Natural killer cell (primary cell): ENCODE data around the gene HEY2. TPM values are rescaled to one million over a fixed set of nuclear protein-coding genes. Genes with fewer than 3 reads are reported as not detected.

Experiments
- ATAC-seq, 3 donors: fragments of 150-1000 bp in 2 of 3; fragments of 200-7000 bp in 1 of 3; cut with Tn5 transposase; 1 replicate in 1 of 3; 2 replicates in 2 of 3; pipeline ENCODE4 v1.10.0; 2021; ENCODE audit warnings: mild to moderate bottlenecking in 2 of 3, moderate library complexity in 2 of 3
- DNase-seq, 2 donors: peaks; one replicate each; pipeline versions ENCODE4 v3.0.0 to v3.0.0-alpha.2; 2013 to 2021; ENCODE audit warnings: mixed read lengths in 1 of 2
- H3K27ac ChIP-seq: one replicate; pipeline ENCODE4 v1.5.1; 2013; ENCODE audit warnings: mild to moderate bottlenecking, low read length
- H3K27me3 ChIP-seq: one replicate; pipeline ENCODE4 v1.6.1; 2013; ENCODE audit warnings: low read length; ENCODE audit not compliant: control insufficient read depth, insufficient read depth
- H3K36me3 ChIP-seq: one replicate; pipeline ENCODE4 v1.6.1; 2013; ENCODE audit warnings: low read length; ENCODE audit not compliant: control insufficient read depth, insufficient read depth
- H3K4me1 ChIP-seq: one replicate; pipeline ENCODE4 v1.6.1; 2013; ENCODE audit warnings: low read length; ENCODE audit not compliant: control insufficient read depth, insufficient read depth
- H3K4me3 ChIP-seq: one replicate; pipeline ENCODE4 v1.5.1; 2013; ENCODE audit warnings: low read length
- H3K9me3 ChIP-seq: one replicate; pipeline ENCODE4 v1.6.1; 2013; ENCODE audit warnings: low read length; ENCODE audit not compliant: control insufficient read depth, insufficient read depth
- H3K27ac Mint-ChIP-seq, 2 donors: one replicate each; pipeline ENCODE4 v1.8.0; 2022; ENCODE audit warnings: mild to moderate bottlenecking in 2 of 2, mixed read lengths in 2 of 2, moderate library complexity in 1 of 2
- H3K27me3 Mint-ChIP-seq, 2 donors: one replicate each; pipeline ENCODE4 v1.8.0; 2022; ENCODE audit warnings: low read depth in 2 of 2, mixed read lengths in 2 of 2
- H3K36me3 Mint-ChIP-seq: one replicate; pipeline ENCODE4 v1.8.0; 2022; ENCODE audit warnings: mixed read lengths
- H3K4me1 Mint-ChIP-seq, 2 donors: one replicate each; pipeline ENCODE4 v1.8.0; 2022; ENCODE audit warnings: mixed read lengths in 2 of 2
- H3K4me3 Mint-ChIP-seq: one replicate; pipeline ENCODE4 v1.8.0; 2022; ENCODE audit warnings: mild to moderate bottlenecking, moderate library complexity, mixed read lengths
- H3K9me3 Mint-ChIP-seq, 2 donors: one replicate each; pipeline ENCODE4 v1.8.0; 2022; ENCODE audit warnings: mixed read lengths in 2 of 2
- CTCF ChIP-seq: fragments of 200-600 bp; IDR thresholded peaks from one replicate; pipeline ENCODE4 v1.8.0; 2022; ENCODE audit warnings: antibody characterized with exemption
- WGBS: methylation state at CpG from one replicate; pipeline ENCODE4 v1.1.7; 2013; ENCODE audit warnings: missing lambda C conversion rate; ENCODE audit not compliant: insufficient coverage; 5-methylcytosine and 5-hydroxymethylcytosine counted together
- intact Hi-C: fragments of 100-400 bp; cut with micrococcal nuclease; formaldehyde crosslinking; loops from one replicate; pipeline ENCODE4 v1.14.2; 2022
- total RNA-seq, 4 donors: library from RNA; stranded (reverse); fragments of 120-200 nt in 1 of 4; gene quantifications; one replicate each; pipeline versions ENCODE4 v1.2.3 to v1.2.4, GENCODE V29; 2013 to 2022

The HEY2 gene
- total RNA-seq, 3 donors from 2014 or later (not counting 1 experiment from before 2014, with no cell fraction given) = 0.66 to 0.93 (median 0.73) TPM

GRCh38 chr6:125728739-125729138 lies 20.7 kb upstream of the HEY2 start:
- H3K36me3 ChIP-seq = no peaks in the 10 kb centered on the region

GRCh38 chr6:125729983-125730382 lies 19.4 kb upstream of the HEY2 start:
- no peak overlapping the region for H3K27ac Mint-ChIP-seq
- no peaks in the 10 kb centered on the region for H3K36me3 ChIP-seq
- H3K4me1 Mint-ChIP-seq = no peaks in the 10 kb centered on the region
- peaks cover 38 to 70% of the 10 kb centered on the region in 2 donors for H3K27me3 Mint-ChIP-seq
- DNase-seq = no peak
- ATAC-seq = no peak
- H3K27me3 ChIP-seq = peaks cover 8% of the 10 kb centered on the region
- 100% methylated on average over 2 of the region's 2 CpGs for WGBS
- no peak overlapping the region for H3K27ac ChIP-seq
- H3K9me3 Mint-ChIP-seq = no peaks in the 10 kb centered on the region
- H3K36me3 Mint-ChIP-seq = no peaks in the 10 kb centered on the region
- no peaks in the 10 kb centered on the region for H3K9me3 ChIP-seq
- intact Hi-C loops = no loop called here
- no peaks in the 10 kb centered on the region for H3K4me1 ChIP-seq
- no peak for TF ChIP-seq CTCF
- no peak overlapping the region for H3K4me3 ChIP-seq
- H3K4me3 Mint-ChIP-seq = no peak overlapping the region

More at GRCh38 chr6:125728739-125729138, 20.7 kb upstream of the HEY2 start:
- H3K9me3 ChIP-seq = no peaks in the 10 kb centered on the region
- no peak overlapping the region for H3K27ac ChIP-seq
- Mint-ChIP-seq H3K27me3 (peaks cover 41 to 70% of the 10 kb centered on the region in 2 donors), H3K27ac (no peak overlapping the region), H3K4me3 (no peak overlapping the region), H3K9me3 (no peaks in the 10 kb centered on the region), H3K36me3 (no peaks in the 10 kb centered on the region), H3K4me1 (no peaks in the 10 kb centered on the region)
- no peaks in the 10 kb centered on the region for H3K4me1 ChIP-seq
- no peak for TF ChIP-seq CTCF
- no peak overlapping the region for H3K4me3 ChIP-seq
- intact Hi-C loops = no loop called here
- no peak for DNase-seq
- ATAC-seq = no peak
- peaks cover 10% of the 10 kb centered on the region for H3K27me3 ChIP-seq
- 88% methylated on average over 1 of the region's 1 CpG for whole genome bisulfite sequencing

- Histone ChIP-seq H3K36me3 (no peaks in the 10 kb centered on the region), H3K27me3 (peaks cover 5% of the 10 kb centered on the region), H3K27ac (no peak overlapping the region), H3K9me3 (no peaks in the 10 kb centered on the region), H3K4me3 (no peak overlapping the region), H3K4me1 (no peaks in the 10 kb centered on the region)
- no peak overlapping the region for H3K4me3 Mint-ChIP-seq
- H3K4me1 Mint-ChIP-seq = no peaks in the 10 kb centered on the region
- H3K27me3 Mint-ChIP-seq = peaks cover 39 to 69% of the 10 kb centered on the region in 2 donors
- DNase-seq = no peak
- intact Hi-C loops = no loop called here
- TF ChIP-seq CTCF = no peak
- H3K9me3 Mint-ChIP-seq = no peaks in the 10 kb centered on the region
- peak in 1 of 3 donors; percentile 50 for ATAC-seq
- H3K27ac Mint-ChIP-seq = no peak overlapping the region
- H3K36me3 Mint-ChIP-seq = no peaks in the 10 kb centered on the region
Measured at GRCh38 chr6:125732398-125732797, 17.0 kb upstream of the HEY2 start.

GRCh38 chr6:125733516-125734300 lies 15.7 kb upstream of the HEY2 start:
- no peak for ATAC-seq
- intact Hi-C loops = no loop called here
- Histone ChIP-seq H3K4me1 (no peaks in the 10 kb centered on the region), H3K4me3 (no peak overlapping the region), H3K27ac (no peak overlapping the region), H3K27me3 (peaks cover 5% of the 10 kb centered on the region), H3K36me3 (no peaks in the 10 kb centered on the region), H3K9me3 (no peaks in the 10 kb centered on the region)
- Mint-ChIP-seq H3K36me3 (no peaks in the 10 kb centered on the region), H3K9me3 (no peaks in the 10 kb centered on the region), H3K4me3 (no peak overlapping the region), H3K27me3 (peaks cover 41 to 63% of the 10 kb centered on the region in 2 donors), H3K4me1 (no peaks in the 10 kb centered on the region), H3K27ac (no peak overlapping the region)
- 90% methylated on average over 2 of the region's 3 CpGs for WGBS
- DNase-seq = no peak
- no peak for TF ChIP-seq CTCF
